ENCODE measurements around the gene TBX2.

The TBX2 gene

GRCh38 chr17:61403801-61404662 lies 4.4 kb downstream of the TBX2 start:
- no peak for DNase-seq

GRCh38 chr17:61404663-61404912 lies 4.9 kb downstream of the TBX2 start:
- no peak for DNase-seq

- no peak for DNase-seq
These were observed 5.5 kb downstream of the TBX2 start for GRCh38 chr17:61404913-61405685.

GRCh38 chr17:61405686-61406536 lies 6.3 kb downstream of the TBX2 start:
- DNase-seq, result no peak

GRCh38 chr17:61406537-61406845 lies 6.8 kb downstream of the TBX2 start:
- no peak for DNase-seq

GRCh38 chr17:61406971-61407911 lies 7.6 kb downstream of the TBX2 start:
- no peak for DNase-seq

- no peak for DNase-seq
These were observed 8.8 kb downstream of the TBX2 start for GRCh38 chr17:61408151-61409041.

- peak; percentile 37 for DNase-seq
These were observed 9.9 kb downstream of the TBX2 start for GRCh38 chr17:61409301-61410112.

- peak; percentile 68 for DNase-seq
These were observed 10.7 kb downstream of the TBX2 start for GRCh38 chr17:61410141-61411010.

- no peak for DNase-seq
These were observed 11.3 kb downstream of the TBX2 start for GRCh38 chr17:61411011-61411260.

GRCh38 chr17:61411261-61412142 lies 11.9 kb downstream of the TBX2 start:
- no peak for DNase-seq

GRCh38 chr17:61412143-61412859 lies 12.7 kb downstream of the TBX2 start:
- peak; percentile 69 for DNase-seq

GRCh38 chr17:61412860-61413660 lies 13.4 kb downstream of the TBX2 start:
- no peak for DNase-seq

GRCh38 chr17:61413661-61414126 lies 14.1 kb downstream of the TBX2 start:
- no peak for DNase-seq

GRCh38 chr17:61414141-61414935 lies 14.7 kb downstream of the TBX2 start:
- no peak for DNase-seq

GRCh38 chr17:61414936-61415251 lies 15.3 kb downstream of the TBX2 start:
- DNase-seq, result no peak

Measured in CD4-positive, alpha-beta T cell treated with Interferon gamma for 1 hour (primary cell).